HepG2 (cell line): Measurements from ENCODE around the gene EXOC6B. TPM values are rescaled to one million over a fixed set of nuclear protein-coding genes. Genes with fewer than 3 reads are reported as not detected.
A peak's percentile ranks its signal among the peaks of the same experiment; 100 is the strongest.

ENCODE experiments used
- ATRX ChIP-seq: sonication (generic); formaldehyde crosslinking; IDR thresholded peaks from 2 replicates; pipeline ENCODE4 v1.4.0; 2020; ENCODE audit warnings: missing genetic modification reagents, borderline replicate concordance
- ELF3 ChIP-seq: IDR thresholded peaks from 2 replicates; pipeline ENCODE4 v1.6.1; 2016; ENCODE audit warnings: missing genetic modification reagents, missing compliant biosample characterization
- EP300 ChIP-seq, 3 experiments: sonication (generic) in 1 of 3; formaldehyde crosslinking in 1 of 3; IDR thresholded peaks; 2 replicates each; pipeline versions ENCODE4 v1.5.1 to v1.6.1; 2011 to 2020; ENCODE audit warnings: low read depth in 2 of 3, low read length in 2 of 3, borderline replicate concordance in 1 of 3, improper control_type of control experiment in 1 of 3, mild to moderate bottlenecking in 1 of 3, missing genetic modification reagents in 1 of 3, moderate library complexity in 1 of 3
- ISL2 ChIP-seq: sonication (generic); formaldehyde crosslinking; IDR thresholded peaks from 2 replicates; pipeline ENCODE4 v1.5.0; 2020; ENCODE audit warnings: missing genetic modification reagents
- KDM5B ChIP-seq: sonication (generic); formaldehyde crosslinking; IDR thresholded peaks from 2 replicates; pipeline ENCODE4 v1.4.0; 2020; ENCODE audit warnings: missing genetic modification reagents, mild to moderate bottlenecking, borderline replicate concordance
- KLF16 ChIP-seq, 2 experiments: sonication (generic) in 1 of 2; formaldehyde crosslinking in 1 of 2; IDR thresholded peaks; 2 replicates each; pipeline versions ENCODE4 v1.6.1 to v1.8.0; 2016 to 2023; ENCODE audit warnings: missing genetic modification reagents in 2 of 2, missing compliant biosample characterization in 1 of 2
- MAFF ChIP-seq: IDR thresholded peaks from 2 replicates; pipeline ENCODE4 v1.6.1; 2011; ENCODE audit warnings: low read depth, low read length, improper control_type of control experiment
- MEF2D ChIP-seq: sonication (generic); formaldehyde crosslinking; IDR thresholded peaks from 2 replicates; pipeline ENCODE4 v1.5.1; 2020; ENCODE audit warnings: mild to moderate bottlenecking, missing genetic modification reagents
- PBX2 ChIP-seq: IDR thresholded peaks from 2 replicates; pipeline ENCODE4 v1.6.1; 2016; ENCODE audit warnings: control low read depth
- PHF5A ChIP-seq: IDR thresholded peaks from one replicate; pipeline ENCODE4 v1.6.1; 2018; ENCODE audit warnings: low read depth, missing genetic modification reagents; ENCODE audit not compliant: unreplicated experiment
- RARA ChIP-seq: IDR thresholded peaks from 2 replicates; pipeline ENCODE4 v1.6.1; 2016; ENCODE audit warnings: missing genetic modification reagents, missing compliant biosample characterization
- RBFOX2 ChIP-seq: fragments of 200-400 bp; formaldehyde crosslinking; IDR thresholded peaks from 2 replicates; pipeline ENCODE4 v1.6.1; 2017; ENCODE audit warnings: low read depth, mild to moderate bottlenecking, low read length
- TEAD3 ChIP-seq: optimal IDR thresholded peaks from 2 replicates; pipeline ENCODE3; 2016; ENCODE audit warnings: borderline replicate concordance
- TRIM24 ChIP-seq: sonication (generic); formaldehyde crosslinking; IDR thresholded peaks from 2 replicates; pipeline ENCODE4 v1.8.0; 2022; ENCODE audit warnings: mild to moderate bottlenecking, missing genetic modification reagents
- ZNF256 ChIP-seq: sonication (generic); formaldehyde crosslinking; conservative IDR thresholded peaks from 2 replicates; pipeline ENCODE4 v1.4.0; 2020; ENCODE audit warnings: missing genetic modification reagents
- ZNF746 ChIP-seq: sonication (generic); formaldehyde crosslinking; IDR thresholded peaks from 2 replicates; pipeline ENCODE4 v1.8.0; 2022; ENCODE audit warnings: mild to moderate bottlenecking, missing genetic modification reagents
- polyA plus RNA-seq, 8 experiments: library from polyadenylated mRNA; depleted of rRNA in 3 of 8; stranded (reverse) in 7 of 8; unstranded in 1 of 8; fragments of >200 nt; fragmentation: Illumina TruSeq in 4 of 8; extraction: Trizol in 4 of 8; gene quantifications; 2 replicates each; pipeline versions ENCODE4 v1.2.1 to v1.2.3, GENCODE V29; 2011 to 2016; ENCODE audit warnings: low read depth in 4 of 8, missing spikeins in 1 of 8, mixed read lengths in 1 of 8; ENCODE audit not compliant: insufficient read depth in 1 of 8
- total RNA-seq, 5 experiments: library from RNA; depleted of rRNA; stranded (reverse); fragments of >200 nt; fragmentation: Illumina TruSeq; extraction: Trizol; gene quantifications; 2 replicates each; pipeline ENCODE4 v1.2.3, GENCODE V29; 2016; ENCODE audit warnings: low read depth in 1 of 5
- TF ChIP-seq, protein P1 (sequence below): sonication (generic); formaldehyde crosslinking; IDR thresholded peaks from 2 replicates; pipeline ENCODE4 v1.9.0; 2021; ENCODE audit warnings: missing genetic modification reagents, borderline replicate concordance
- TF ChIP-seq, protein P2 (sequence below): sonication (generic); formaldehyde crosslinking; IDR thresholded peaks from 2 replicates; pipeline ENCODE4 v1.4.0; 2020; ENCODE audit warnings: mild to moderate bottlenecking, missing genetic modification reagents, borderline replicate concordance
- TF ChIP-seq, protein P3 (sequence below): sonication (generic); formaldehyde crosslinking; IDR thresholded peaks from 2 replicates; pipeline ENCODE4 v1.4.0; 2020; ENCODE audit warnings: missing genetic modification reagents, borderline replicate concordance

Gene EXOC6B
- total and polyA plus RNA-seq, 2 of the 13 experiments (the other 11 are each of a cell fraction or from before 2014, with no cell fraction given) = 9.1 to 15.9 TPM

GRCh38 chr2:72745679-72746368, 80.0 kb downstream of the EXOC6B start (continued):
- TF ChIP-seq, protein P1, sequence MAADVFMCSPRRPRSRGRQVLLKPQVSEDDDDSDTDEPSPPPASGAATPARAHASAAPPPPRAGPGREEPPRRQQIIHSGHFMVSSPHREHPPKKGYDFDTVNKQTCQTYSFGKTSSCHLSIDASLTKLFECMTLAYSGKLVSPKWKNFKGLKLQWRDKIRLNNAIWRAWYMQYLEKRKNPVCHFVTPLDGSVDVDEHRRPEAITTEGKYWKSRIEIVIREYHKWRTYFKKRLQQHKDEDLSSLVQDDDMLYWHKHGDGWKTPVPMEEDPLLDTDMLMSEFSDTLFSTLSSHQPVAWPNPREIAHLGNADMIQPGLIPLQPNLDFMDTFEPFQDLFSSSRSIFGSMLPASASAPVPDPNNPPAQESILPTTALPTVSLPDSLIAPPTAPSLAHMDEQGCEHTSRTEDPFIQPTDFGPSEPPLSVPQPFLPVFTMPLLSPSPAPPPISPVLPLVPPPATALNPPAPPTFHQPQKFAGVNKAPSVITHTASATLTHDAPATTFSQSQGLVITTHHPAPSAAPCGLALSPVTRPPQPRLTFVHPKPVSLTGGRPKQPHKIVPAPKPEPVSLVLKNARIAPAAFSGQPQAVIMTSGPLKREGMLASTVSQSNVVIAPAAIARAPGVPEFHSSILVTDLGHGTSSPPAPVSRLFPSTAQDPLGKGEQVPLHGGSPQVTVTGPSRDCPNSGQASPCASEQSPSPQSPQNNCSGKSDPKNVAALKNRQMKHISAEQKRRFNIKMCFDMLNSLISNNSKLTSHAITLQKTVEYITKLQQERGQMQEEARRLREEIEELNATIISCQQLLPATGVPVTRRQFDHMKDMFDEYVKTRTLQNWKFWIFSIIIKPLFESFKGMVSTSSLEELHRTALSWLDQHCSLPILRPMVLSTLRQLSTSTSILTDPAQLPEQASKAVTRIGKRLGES = no peak
- TF ChIP-seq EP300 (IDR thresholded peaks at IDR 0.05; ENCODE audit: low read depth in 2 of 2, low read length in 2 of 2) (no peak), EP300 (CRISPR knock-in tag; IDR thresholded peaks at IDR 0.05; ENCODE audit: borderline replicate concordance) (no peak), RARA (CRISPR knock-in tag) (0 out of 2 replicates have a peak, but pooled peaks have one; percentile 20), MAFF (0 out of 2 replicates have a peak, but pooled peaks have one; percentile 16), ISL2 (CRISPR knock-in tag) (no peak), ELF3 (CRISPR knock-in tag) (0 out of 2 replicates have a peak, but pooled peaks have one; percentile 19), PBX2 (CRISPR knock-in tag) (no peak), TEAD3 (CRISPR knock-in tag) (peak; percentile 37), MEF2D (CRISPR knock-in tag) (no peak), KLF16 (CRISPR knock-in tag; IDR thresholded peaks at IDR 0.05) (peak in 1 of 2 experiments; percentile 46; a peak in 1 of 4 replicates), TRIM24 (no peak), ATRX (CRISPR knock-in tag) (no peak), PHF5A (CRISPR knock-in tag) (peak; percentile 62), ZNF746 (CRISPR knock-in tag) (no peak), KDM5B (CRISPR knock-in tag) (no peak), RBFOX2 (no peak), ZNF256 (CRISPR knock-in tag) (no peak)
- TF ChIP-seq, protein P2, sequence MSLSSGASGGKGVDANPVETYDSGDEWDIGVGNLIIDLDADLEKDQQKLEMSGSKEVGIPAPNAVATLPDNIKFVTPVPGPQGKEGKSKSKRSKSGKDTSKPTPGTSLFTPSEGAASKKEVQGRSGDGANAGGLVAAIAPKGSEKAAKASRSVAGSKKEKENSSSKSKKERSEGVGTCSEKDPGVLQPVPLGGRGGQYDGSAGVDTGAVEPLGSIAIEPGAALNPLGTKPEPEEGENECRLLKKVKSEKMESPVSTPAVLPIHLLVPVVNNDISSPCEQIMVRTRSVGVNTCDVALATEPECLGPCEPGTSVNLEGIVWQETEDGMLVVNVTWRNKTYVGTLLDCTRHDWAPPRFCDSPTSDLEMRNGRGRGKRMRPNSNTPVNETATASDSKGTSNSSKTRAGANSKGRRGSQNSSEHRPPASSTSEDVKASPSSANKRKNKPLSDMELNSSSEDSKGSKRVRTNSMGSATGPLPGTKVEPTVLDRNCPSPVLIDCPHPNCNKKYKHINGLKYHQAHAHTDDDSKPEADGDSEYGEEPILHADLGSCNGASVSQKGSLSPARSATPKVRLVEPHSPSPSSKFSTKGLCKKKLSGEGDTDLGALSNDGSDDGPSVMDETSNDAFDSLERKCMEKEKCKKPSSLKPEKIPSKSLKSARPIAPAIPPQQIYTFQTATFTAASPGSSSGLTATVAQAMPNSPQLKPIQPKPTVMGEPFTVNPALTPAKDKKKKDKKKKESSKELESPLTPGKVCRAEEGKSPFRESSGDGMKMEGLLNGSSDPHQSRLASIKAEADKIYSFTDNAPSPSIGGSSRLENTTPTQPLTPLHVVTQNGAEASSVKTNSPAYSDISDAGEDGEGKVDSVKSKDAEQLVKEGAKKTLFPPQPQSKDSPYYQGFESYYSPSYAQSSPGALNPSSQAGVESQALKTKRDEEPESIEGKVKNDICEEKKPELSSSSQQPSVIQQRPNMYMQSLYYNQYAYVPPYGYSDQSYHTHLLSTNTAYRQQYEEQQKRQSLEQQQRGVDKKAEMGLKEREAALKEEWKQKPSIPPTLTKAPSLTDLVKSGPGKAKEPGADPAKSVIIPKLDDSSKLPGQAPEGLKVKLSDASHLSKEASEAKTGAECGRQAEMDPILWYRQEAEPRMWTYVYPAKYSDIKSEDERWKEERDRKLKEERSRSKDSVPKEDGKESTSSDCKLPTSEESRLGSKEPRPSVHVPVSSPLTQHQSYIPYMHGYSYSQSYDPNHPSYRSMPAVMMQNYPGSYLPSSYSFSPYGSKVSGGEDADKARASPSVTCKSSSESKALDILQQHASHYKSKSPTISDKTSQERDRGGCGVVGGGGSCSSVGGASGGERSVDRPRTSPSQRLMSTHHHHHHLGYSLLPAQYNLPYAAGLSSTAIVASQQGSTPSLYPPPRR = no peak
- TF ChIP-seq, protein P3, sequence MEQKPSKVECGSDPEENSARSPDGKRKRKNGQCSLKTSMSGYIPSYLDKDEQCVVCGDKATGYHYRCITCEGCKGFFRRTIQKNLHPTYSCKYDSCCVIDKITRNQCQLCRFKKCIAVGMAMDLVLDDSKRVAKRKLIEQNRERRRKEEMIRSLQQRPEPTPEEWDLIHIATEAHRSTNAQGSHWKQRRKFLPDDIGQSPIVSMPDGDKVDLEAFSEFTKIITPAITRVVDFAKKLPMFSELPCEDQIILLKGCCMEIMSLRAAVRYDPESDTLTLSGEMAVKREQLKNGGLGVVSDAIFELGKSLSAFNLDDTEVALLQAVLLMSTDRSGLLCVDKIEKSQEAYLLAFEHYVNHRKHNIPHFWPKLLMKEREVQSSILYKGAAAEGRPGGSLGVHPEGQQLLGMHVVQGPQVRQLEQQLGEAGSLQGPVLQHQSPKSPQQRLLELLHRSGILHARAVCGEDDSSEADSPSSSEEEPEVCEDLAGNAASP (CRISPR knock-in tag) = 0 out of 2 replicates have a peak, but pooled peaks have one; percentile 23
